CD4-positive, alpha-beta T cell treated with Interleukin-4 for 4 hours (primary cell): ENCODE results near the gene SLC30A7.

Experiments used
- DNase-seq: peaks from one replicate; pipeline ENCODE4 v3.0.0-alpha.2; 2020

The SLC30A7 gene

GRCh38 chr1:100988121-100988520 is 92.2 kb downstream of the SLC30A7 start:
- no peak for DNase-seq

GRCh38 chr1:100989306-100990077 is 93.6 kb downstream of the SLC30A7 start:
- no peak for DNase-seq

GRCh38 chr1:100995198-100995988 is 99.5 kb downstream of the SLC30A7 start:
- no peak for DNase-seq

GRCh38 chr1:100998426-100998825 is 102.5 kb downstream of the SLC30A7 start:
- DNase-seq: no peak

GRCh38 chr1:101000131-101000873 is 104.4 kb downstream of the SLC30A7 start:
- DNase-seq: no peak

GRCh38 chr1:101002551-101002950 is 106.7 kb downstream of the SLC30A7 start:
- peak; percentile 19 for DNase-seq

- DNase-seq: no peak
These were observed 107.2 kb downstream of the SLC30A7 start for GRCh38 chr1:101003012-101003650.

- no peak for DNase-seq
These were observed 108.2 kb downstream of the SLC30A7 start for GRCh38 chr1:101004061-101004460.

GRCh38 chr1:101004670-101005069 is 108.8 kb downstream of the SLC30A7 start:
- no peak for DNase-seq

- DNase-seq: peak; percentile 33
These were observed 109.3 kb downstream of the SLC30A7 start for GRCh38 chr1:101005183-101005582.

GRCh38 chr1:101005871-101006270 is 110.0 kb downstream of the SLC30A7 start:
- peak; percentile 38 for DNase-seq

GRCh38 chr1:101006553-101006952 is 110.7 kb downstream of the SLC30A7 start:
- DNase-seq: no peak

- no peak for DNase-seq
These were observed 112.4 kb downstream of the SLC30A7 start for GRCh38 chr1:101008229-101008834.

- DNase-seq: no peak
These were observed 117.9 kb downstream of the SLC30A7 start for GRCh38 chr1:101013776-101014175.

GRCh38 chr1:101017448-101017847 is 121.6 kb downstream of the SLC30A7 start:
- no peak for DNase-seq

- DNase-seq: no peak
These were observed 126.4 kb downstream of the SLC30A7 start for GRCh38 chr1:101022294-101022693.

- DNase-seq: no peak
These were observed 129.4 kb downstream of the SLC30A7 start for GRCh38 chr1:101025283-101025656.

- peak; percentile 91 for DNase-seq
These were observed 130.0 kb downstream of the SLC30A7 start, which contains the start of gene DPH5 for GRCh38 chr1:101025657-101026429. DPH5 (minus strand) TSS chr1:101025784; CDS start chr1:101025443, 341 bp downstream.

- DNase-seq: no peak
These were observed 130.5 kb downstream of the SLC30A7 start for GRCh38 chr1:101026430-101026788.

GRCh38 chr1:101027194-101027772 is 131.4 kb downstream of the SLC30A7 start:
- DNase-seq: no peak

GRCh38 chr1:101028466-101028865 is 132.6 kb downstream of the SLC30A7 start:
- no peak for DNase-seq
